OCI-LY1 (cell line): Measurements from ENCODE around the gene RWDD2A.

Source experiments
- H2AFZ ChIP-seq: fragments of 200-600 bp; sonication (generic), shearing (Covaris generic); 2 replicates; pipeline ENCODE4 v1.6.0; 2014; ENCODE audit warnings: antibody characterized with exemption, mild to moderate bottlenecking, low read length
- H3F3A ChIP-seq: fragments of 200-600 bp; sonication (generic), shearing (Covaris generic); 2 replicates; pipeline ENCODE4 v1.6.0; 2014; ENCODE audit warnings: mild to moderate bottlenecking, antibody characterized with exemption, low read length, moderate library complexity; ENCODE audit not compliant: insufficient read depth
- H3K27ac ChIP-seq: fragments of 200-600 bp; sonication (generic); 2 replicates; pipeline ENCODE4 v1.5.1; 2014; ENCODE audit warnings: low read length, mixed run types, mild to moderate bottlenecking, low read depth; ENCODE audit not compliant: poor library complexity, severe bottlenecking
- H3K27me3 ChIP-seq: fragments of 200-600 bp; sonication (generic); 2 replicates; pipeline ENCODE4 v1.6.0; 2014; ENCODE audit warnings: antibody characterized with exemption, mild to moderate bottlenecking, low read length, moderate library complexity; ENCODE audit not compliant: insufficient read depth
- H3K36me3 ChIP-seq: fragments of 200-600 bp; sonication (generic); 2 replicates; pipeline ENCODE4 v1.6.1; 2014; ENCODE audit warnings: mild to moderate bottlenecking, antibody characterized with exemption, low read length, moderate library complexity, mixed read lengths; ENCODE audit not compliant: insufficient read depth
- H3K4me1 ChIP-seq: fragments of 200-600 bp; sonication (generic); 2 replicates; pipeline ENCODE4 v1.5.1; 2014; ENCODE audit warnings: mild to moderate bottlenecking, low read length, moderate library complexity; ENCODE audit not compliant: insufficient read depth, severe bottlenecking
- H3K4me2 ChIP-seq: fragments of 200-600 bp; sonication (generic), shearing (Covaris generic); 2 replicates; pipeline ENCODE4 v1.6.1; 2014; ENCODE audit warnings: low read length
- H3K4me3 ChIP-seq: fragments of 200-600 bp; sonication (generic); 2 replicates; pipeline ENCODE4 v1.5.1; 2014; ENCODE audit warnings: low read length, low read depth, mild to moderate bottlenecking, mixed read lengths; ENCODE audit not compliant: poor library complexity, severe bottlenecking
- H3K79me2 ChIP-seq: fragments of 200-600 bp; shearing (Covaris generic); 2 replicates; pipeline ENCODE4 v1.6.1; 2016; ENCODE audit warnings: mixed run types, low read length, mixed read lengths; ENCODE audit not compliant: insufficient read depth
- H3K9ac ChIP-seq: fragments of 200-600 bp; sonication (generic), shearing (Covaris generic); 2 replicates; pipeline ENCODE4 v1.6.1; 2014; ENCODE audit warnings: mild to moderate bottlenecking, low read length, mixed read lengths
- H3K9me2 ChIP-seq: fragments of 200-600 bp; sonication (generic), shearing (Covaris generic); 2 replicates; pipeline ENCODE4 v1.6.1; 2014; ENCODE audit warnings: low read depth, mild to moderate bottlenecking, low read length, mixed read lengths
- H3K9me3 ChIP-seq: fragments of 200-600 bp; shearing (Covaris generic); 2 replicates; pipeline ENCODE4 v1.6.1; 2014; ENCODE audit warnings: low read length, mixed read lengths
- H4K20me1 ChIP-seq: fragments of 200-600 bp; sonication (generic), shearing (Covaris generic); 2 replicates; pipeline ENCODE4 v1.6.0; 2016; ENCODE audit warnings: mild to moderate bottlenecking, low read length; ENCODE audit not compliant: insufficient read depth
- EZH2 ChIP-seq: fragments of 200-600 bp; sonication (generic), shearing (Covaris generic); IDR thresholded peaks from 2 replicates; pipeline ENCODE4 v1.8.0; 2017; ENCODE audit warnings: borderline replicate concordance, mixed run types, mild to moderate bottlenecking, antibody characterized with exemption, low read length, moderate library complexity, mixed read lengths
- TF ChIP-seq, protein P1 (sequence below): fragments of 200-600 bp; sonication (generic), shearing (Covaris generic); IDR thresholded peaks from 2 replicates; pipeline ENCODE4 v1.5.1; 2017; ENCODE audit warnings: mild to moderate bottlenecking, antibody characterized with exemption, low read length, moderate library complexity, mixed read lengths

The RWDD2A gene

DNA sequence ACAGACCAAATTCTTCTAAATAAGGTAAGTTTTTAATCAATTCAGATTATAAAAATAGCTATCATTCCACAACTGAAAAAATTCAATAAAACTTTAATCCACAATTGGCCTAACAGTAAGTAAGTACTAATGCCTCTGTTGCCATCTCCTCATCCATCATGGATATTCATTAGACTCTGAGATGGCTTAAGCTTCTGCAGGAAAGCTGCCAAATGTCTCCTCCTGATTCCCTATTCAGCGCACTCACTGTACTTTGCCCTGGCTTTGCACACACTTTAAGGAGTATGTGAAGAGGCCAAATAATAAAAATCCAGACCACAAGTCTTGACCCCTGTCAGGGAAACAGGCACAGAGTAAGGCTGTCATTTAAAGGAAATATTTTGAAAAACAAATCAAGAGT is 23.6 kb upstream of the RWDD2A start:
- H4K20me1 ChIP-seq: no peaks in the 10 kb centered on the region
- H3K9ac ChIP-seq: no peak overlapping the region
- H3F3A ChIP-seq: no peaks in the 10 kb centered on the region
- no peaks in the 10 kb centered on the region for H3K4me1 ChIP-seq
- no peak for TF ChIP-seq EZH2
- TF ChIP-seq, protein P1, sequence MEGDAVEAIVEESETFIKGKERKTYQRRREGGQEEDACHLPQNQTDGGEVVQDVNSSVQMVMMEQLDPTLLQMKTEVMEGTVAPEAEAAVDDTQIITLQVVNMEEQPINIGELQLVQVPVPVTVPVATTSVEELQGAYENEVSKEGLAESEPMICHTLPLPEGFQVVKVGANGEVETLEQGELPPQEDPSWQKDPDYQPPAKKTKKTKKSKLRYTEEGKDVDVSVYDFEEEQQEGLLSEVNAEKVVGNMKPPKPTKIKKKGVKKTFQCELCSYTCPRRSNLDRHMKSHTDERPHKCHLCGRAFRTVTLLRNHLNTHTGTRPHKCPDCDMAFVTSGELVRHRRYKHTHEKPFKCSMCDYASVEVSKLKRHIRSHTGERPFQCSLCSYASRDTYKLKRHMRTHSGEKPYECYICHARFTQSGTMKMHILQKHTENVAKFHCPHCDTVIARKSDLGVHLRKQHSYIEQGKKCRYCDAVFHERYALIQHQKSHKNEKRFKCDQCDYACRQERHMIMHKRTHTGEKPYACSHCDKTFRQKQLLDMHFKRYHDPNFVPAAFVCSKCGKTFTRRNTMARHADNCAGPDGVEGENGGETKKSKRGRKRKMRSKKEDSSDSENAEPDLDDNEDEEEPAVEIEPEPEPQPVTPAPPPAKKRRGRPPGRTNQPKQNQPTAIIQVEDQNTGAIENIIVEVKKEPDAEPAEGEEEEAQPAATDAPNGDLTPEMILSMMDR: no peak
- H3K9me3 ChIP-seq: no peaks in the 10 kb centered on the region
- no peaks in the 10 kb centered on the region for H3K79me2 ChIP-seq
- no peak overlapping the region for H3K4me2 ChIP-seq
- H3K27me3 ChIP-seq: no peaks in the 10 kb centered on the region
- H3K36me3 ChIP-seq: peaks cover 96% of the 10 kb centered on the region
- H3K4me3 ChIP-seq: no peak overlapping the region
- no peak overlapping the region for H2AFZ ChIP-seq
- H3K27ac ChIP-seq: no peak overlapping the region
- no peaks in the 10 kb centered on the region for H3K9me2 ChIP-seq

DNA sequence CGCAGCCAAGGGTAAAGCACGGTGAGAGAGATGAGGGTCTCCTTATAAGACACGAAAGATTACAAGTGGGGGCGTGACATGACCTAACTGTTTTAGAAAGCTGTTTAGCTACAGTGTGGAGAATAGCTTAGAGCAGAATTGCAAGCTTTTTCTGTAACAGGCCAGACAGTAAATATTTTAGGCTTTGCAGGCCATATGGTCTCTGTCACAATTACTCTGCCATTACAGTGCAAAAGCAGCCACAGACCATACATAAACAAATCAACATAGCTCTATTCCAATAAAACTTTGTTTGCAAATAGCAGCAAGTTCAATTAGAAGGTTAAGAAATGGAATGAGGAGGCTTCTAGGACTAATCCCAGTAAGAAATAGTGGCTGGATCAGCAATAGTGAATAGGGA is 16.9 kb upstream of the RWDD2A start:
- peaks cover 69% of the 10 kb centered on the region for H3K36me3 ChIP-seq
- no peak overlapping the region for H3K27ac ChIP-seq
- TF ChIP-seq, protein P1: no peak
- no peak for TF ChIP-seq EZH2
- no peaks in the 10 kb centered on the region for H3F3A ChIP-seq
- H3K9me3 ChIP-seq: no peaks in the 10 kb centered on the region
- no peak overlapping the region for H3K9ac ChIP-seq
- H4K20me1 ChIP-seq: no peaks in the 10 kb centered on the region
- H2AFZ ChIP-seq: no peak overlapping the region
- H3K4me1 ChIP-seq: no peaks in the 10 kb centered on the region
- H3K9me2 ChIP-seq: no peaks in the 10 kb centered on the region
- H3K4me2 ChIP-seq: no peak overlapping the region
- H3K27me3 ChIP-seq: no peaks in the 10 kb centered on the region
- H3K79me2 ChIP-seq: no peaks in the 10 kb centered on the region
- no peak overlapping the region for H3K4me3 ChIP-seq

DNA sequence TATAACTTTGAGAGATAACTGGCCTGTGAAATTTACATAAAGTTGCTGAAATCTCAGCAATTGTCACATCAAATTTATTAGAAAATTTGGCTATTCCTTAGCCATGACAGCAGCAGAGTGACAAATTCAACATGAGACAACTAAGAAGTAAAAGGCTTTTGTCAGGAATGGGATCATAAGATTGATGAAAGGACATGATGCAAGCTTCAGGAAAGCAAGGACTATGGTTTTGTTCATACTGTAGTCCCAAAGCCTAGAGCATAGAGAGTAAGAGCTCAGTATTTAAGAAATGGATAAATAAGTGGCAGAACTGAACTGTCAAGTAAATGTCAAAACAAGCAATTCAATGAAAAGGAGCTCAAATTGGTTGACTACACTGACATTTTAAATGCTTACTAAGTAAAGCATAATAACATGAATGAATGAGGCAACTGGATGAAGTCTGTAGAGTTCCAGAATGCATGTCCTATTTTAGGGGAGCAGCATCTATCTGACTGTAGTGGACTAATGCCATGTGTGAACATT is 12.7 kb upstream of the RWDD2A start:
- Histone ChIP-seq H3K36me3 (peaks cover 66% of the 10 kb centered on the region), H3K9me2 (no peaks in the 10 kb centered on the region), H3K9ac (no peak overlapping the region), H3K4me2 (no peak overlapping the region), H3K79me2 (no peaks in the 10 kb centered on the region), H3K9me3 (no peaks in the 10 kb centered on the region), H3F3A (no peaks in the 10 kb centered on the region), H3K4me1 (no peaks in the 10 kb centered on the region), H3K27ac (no peak overlapping the region), H2AFZ (no peak overlapping the region), H3K4me3 (no peak overlapping the region), H3K27me3 (no peaks in the 10 kb centered on the region), H4K20me1 (no peaks in the 10 kb centered on the region)
- TF ChIP-seq, protein P1: no peak
- no peak for TF ChIP-seq EZH2
